GM18517 (cell line): ENCODE data around the gene SLC6A18.
"Not testable (repeated sequence)": the region's sequence is repeated elsewhere in the genome, so short reads cannot be mapped to it uniquely, and the experiment has no call there.

Experiments
- ATAC-seq: cut with Tn5 transposase; IDR thresholded peaks from one replicate; pipeline ENCODE4 v1.9.1; 2021; ENCODE audit warnings: mild to moderate bottlenecking, moderate library complexity; ENCODE audit not compliant: unreplicated experiment

SLC6A18 gene

DNA sequence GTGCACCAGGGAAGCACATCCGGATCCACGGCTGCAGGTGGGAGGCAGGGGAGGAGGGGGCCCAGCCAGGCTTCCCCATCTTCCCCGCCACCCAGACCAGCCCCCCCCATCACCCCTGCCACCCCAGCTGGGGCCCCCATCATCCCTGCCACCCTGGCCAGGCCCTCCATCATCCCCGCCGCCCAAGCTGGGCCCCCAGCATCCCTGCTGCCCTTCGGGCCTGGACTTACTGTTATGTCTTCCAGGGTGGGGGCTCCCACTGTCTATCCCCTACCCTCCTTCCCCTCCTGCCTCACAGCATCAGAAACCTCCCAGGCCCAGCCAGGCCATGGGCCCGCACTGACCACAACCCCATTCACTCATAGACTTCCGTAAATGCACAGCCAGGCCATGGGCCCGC lies 27.5 kb downstream of the SLC6A18 start:
- ATAC-seq, result no peak

DNA sequence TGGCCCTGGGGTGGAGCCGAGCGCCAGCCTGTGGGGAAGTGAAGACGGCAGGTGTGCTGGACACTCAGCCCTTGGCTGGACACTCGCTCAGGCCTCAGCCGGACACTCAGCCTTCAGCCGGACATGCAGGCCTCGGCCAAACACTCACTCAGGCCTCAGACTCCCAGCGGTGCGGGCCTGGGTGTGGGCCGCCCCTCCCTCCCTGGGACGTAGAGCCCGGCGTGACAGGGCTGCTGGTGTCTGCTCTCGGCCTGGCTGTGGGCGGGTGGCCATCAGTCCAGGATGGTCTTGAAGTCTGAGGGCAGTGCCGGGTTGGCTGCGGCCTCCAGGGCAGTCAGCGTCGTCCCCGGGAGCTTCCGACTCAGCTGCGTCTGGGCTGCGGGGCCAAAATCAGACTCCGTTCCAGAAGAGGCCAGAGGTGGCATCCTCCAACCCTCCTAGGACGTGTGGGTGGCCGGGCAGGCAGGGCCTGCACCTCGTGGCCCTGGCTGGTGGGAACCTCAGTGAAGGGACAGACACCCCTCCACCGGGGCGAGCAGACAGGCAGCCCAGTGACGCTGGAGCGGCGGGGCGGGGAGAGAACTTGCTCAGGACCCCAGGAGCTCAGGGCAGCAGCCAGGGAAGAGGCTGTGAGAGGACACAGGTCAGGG lies 28.4 kb downstream of the SLC6A18 start:
- ATAC-seq, result no peak

DNA sequence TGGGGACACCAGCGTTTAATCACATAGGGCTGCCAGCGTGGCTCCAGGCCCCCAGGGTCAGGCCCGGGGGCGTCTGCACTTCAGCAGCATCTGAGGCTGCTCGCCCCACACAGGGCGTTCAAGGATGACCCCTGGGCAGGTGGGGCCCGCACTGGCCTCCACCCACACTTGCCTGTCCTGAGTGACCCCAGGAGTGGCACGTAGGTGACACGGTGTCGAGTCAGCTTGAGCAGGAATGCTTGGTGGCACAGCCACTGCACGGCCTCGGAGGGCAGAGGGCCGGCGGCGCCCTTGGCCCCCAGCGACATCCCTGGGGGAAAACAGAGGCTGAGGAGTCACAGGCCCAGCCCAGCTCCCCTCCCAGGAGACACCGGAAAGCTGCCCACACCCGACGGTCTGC lies 29.0 kb downstream of the SLC6A18 start:
- ATAC-seq, result no peak

DNA sequence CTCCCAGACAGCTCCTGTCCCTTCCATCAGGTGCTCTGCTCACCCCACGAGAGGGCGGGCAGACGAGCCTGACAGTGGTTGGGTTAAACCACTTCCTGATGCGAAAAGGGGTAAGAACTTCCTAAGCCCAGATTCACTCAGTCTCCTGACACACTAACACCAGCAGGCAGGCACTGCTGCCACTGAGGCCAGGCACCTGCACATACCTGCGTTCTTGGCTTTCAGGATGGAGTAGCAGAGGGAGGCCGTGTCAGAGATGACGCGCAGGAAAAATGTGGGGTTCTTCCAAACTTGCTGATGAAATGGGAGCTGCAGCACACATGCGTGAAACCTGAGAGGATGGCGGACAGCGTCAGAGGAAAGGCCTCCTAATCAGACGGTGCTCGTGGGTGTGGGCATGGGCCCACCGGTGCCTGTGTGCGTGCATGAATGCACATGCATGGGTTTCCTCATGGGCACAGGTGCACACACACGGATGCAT lies 29.9 kb downstream of the SLC6A18 start:
- no peak for ATAC-seq

DNA sequence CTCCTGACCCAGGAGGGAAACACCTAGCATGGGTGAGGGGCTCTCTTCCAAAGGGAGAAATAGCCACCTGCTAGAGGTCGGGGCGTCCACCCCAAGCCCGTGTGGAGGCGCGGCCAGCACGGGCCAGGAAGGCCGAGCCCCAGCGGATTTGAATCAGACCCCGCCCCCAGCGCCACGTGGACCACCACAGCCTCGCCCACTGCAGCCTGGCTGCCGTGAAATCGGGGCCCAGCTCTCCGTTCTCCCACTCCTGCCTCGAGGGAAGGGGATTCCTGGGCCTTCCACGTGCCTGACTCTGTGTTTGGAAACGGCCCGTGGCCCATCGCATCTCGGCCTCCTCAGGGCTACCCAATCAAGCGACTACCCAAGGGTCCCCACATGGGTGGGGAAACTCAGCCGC lies 31.6 kb downstream of the SLC6A18 start:
- no peak for ATAC-seq

DNA sequence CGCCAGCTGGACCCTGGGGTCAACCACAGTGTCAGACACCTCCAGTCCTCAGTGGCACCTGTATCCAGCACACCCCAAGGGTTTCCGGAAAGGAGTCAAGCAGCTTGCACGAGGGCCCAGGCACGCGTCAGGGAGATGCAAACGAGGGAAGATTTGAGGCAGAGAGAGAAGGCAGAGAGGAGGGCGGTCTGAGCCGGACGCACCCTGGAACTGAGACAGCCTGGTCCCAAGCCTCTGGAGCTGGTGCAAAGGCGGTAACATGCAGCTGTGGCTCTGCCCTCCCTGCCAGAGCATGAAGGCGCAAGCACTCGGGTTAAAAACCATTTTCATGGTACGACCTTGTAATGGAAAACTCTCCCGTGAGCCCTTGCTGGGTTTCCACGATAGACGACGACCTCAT lies 32.2 kb downstream of the SLC6A18 start:
- ATAC-seq, result no peak

DNA sequence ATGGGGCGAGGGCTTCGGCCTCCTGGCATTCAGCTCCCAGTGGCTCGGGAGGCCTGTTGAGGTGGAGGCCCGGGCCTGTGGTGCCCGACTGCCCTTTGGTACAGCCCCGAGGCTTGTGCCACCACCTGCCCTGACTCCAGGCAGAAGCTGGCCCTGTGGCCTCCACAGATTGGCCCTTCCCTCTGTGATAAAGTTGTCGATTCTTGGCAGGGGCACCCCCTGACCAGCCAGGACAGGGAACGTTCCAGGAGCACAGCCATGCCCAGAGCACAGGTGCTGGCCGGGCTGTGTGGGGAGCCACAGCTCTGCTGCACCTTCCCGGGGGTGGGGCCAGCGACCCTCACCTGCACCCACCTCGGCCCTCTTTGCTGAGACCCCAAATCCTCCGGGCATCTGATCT lies 32.7 kb downstream of the SLC6A18 start:
- no peak for ATAC-seq

DNA sequence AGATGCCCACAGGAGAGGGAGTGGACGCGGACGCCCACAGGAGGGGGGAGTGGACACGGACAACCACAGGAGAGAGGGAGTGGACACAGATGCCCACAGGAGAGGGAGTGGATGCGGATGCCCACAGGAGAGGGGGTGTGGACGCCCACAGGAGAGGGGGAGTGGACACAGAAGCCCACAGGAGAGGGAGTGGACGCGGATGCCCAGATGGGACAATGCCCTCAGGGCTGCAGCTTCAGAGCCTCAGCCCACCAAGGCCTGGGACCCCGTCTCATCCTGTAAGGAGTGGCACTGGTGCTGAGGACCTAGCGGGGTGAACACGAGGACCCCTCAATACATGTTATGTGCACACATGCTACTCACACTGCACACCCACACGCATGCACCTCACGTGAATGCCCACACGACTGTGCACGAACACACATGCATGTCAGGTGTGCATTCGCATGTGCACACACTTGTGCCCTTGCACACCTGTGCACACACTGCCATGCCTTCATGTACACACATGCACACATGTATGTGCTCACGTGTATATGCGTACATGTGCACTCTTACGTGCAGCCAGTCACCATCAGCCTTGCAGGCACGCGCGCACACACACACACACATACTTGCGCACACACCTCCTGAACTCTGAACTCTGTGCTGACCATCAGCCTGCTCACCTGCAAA lies 34.8 kb downstream of the SLC6A18 start:
- no peak for ATAC-seq

DNA sequence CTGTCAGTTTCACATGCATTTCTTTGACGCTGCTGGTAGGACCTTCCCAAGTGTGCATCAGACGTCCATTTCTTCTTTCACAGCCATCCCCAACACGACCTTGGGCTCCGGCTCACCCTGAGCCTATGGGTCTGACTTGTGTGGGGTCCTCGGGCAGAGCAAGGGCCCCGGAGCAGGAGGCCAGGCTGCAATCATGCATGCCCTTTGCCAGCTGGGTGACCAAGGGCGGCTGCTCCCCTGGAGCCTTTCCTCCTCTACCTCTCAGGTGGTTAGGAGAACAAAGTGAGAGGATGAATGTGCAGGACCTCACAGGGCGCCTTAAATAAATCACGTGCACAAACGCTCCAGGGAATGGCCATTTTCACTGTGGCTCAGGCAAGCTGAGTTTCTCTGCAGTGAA lies 36.5 kb downstream of the SLC6A18 start:
- no peak for ATAC-seq

DNA sequence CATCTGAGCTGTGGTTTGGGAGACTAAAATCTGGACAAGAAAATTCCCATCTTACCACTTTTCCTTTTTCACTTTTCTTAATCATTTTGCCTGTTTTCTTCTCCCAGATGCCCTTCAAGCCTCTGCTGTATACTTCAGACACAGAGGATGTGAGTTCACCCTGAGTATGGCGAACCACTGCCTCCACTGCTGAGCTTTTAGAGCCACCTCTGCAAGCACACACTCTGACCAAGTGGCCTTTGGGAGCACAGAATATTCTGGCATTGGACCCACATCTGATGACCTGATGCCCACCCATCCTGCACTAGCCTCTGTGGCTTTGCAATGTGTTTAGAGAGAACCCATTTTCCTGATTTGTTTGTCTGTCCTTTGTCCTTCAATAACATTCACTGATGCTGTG lies 37.2 kb downstream of the SLC6A18 start:
- ATAC-seq, result no peak

DNA sequence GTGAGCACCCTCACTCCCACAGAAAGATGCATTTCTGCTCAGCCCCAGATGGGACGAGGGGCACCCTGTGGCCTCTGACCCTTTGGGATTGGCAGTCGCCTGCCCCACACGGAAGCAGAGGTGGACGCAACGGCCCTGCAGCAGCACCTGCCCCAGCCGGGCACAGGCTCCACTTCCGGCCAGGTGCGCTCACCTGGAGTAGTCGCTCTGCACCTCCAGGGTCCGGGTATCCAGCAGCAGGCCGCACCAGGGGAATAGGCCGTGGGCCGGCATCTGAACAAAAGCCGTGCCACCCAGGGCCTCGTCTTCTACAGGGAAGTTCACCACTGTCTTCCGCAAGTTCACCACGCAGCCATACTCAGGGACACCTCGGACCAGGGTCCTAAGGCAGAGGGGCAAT lies 39.0 kb downstream of the SLC6A18 start:
- no peak for ATAC-seq

DNA sequence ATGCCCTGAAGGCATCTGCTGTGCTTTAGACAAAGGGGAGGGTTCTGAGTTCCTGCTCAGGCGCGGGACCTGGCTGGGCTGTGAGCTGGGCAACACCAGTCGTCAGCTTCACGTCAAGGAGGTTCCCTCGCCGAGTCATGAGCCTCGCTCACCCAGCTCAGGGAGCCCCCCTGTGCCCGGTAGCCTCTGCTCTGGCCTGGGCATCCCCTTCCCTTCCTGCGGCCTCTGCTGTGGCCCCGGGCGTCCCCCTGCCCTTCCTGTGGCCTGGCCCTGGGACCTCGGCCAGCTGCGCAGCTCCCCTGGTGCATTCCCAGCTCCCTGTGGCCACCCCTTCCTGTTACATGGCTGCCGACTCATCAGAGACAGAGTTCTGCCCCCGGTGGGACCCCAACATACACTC lies 39.8 kb downstream of the SLC6A18 start:
- no peak for ATAC-seq

DNA sequence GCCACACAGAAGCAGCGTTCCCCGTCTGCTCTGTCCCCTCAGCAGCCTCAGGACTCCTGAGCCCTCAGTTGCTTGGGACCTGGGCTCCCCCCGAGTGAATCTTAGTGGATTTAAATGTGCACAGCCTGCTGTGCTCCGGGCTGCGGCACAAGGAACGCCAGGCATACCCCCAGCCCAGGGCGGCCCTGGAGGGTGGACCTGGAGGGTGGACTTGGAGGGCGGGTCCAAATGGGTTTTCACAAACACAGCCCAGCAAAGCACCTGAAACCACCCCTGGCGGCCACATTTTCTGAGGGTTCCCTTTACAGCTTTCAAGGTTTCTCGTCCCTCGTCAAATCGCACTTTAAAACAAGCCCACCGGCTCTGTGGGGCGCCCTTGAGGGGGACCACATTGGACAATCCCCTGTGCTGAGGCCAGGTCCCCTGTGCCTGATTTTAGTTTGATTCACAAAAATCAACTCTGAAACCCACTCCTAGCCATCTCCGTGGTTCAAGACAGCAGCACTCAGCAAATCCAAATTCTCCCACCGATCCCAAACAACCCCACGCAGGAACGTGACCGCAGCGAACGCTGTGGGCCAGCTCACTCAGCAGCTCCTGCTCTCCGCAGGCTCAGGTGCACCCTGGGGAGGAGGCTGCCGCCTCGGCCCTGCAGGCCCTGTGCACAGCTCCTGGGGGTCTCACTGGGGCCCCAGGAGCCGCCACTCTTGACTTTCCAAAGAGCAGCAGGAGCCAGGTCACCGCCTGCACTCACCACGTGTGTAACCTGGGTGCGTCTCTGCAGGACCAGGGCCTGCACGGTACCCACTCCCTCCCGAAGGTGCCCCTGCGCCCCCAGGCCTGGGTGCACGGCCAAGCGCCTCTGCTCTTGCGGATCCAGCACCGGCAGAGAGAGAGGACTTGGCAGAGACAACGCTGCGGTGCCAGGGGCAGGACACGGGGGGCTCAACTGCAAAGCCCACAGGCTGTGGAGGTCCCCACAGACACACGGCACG lies 40.6 kb downstream of the SLC6A18 start:
- ATAC-seq, result no peak

DNA sequence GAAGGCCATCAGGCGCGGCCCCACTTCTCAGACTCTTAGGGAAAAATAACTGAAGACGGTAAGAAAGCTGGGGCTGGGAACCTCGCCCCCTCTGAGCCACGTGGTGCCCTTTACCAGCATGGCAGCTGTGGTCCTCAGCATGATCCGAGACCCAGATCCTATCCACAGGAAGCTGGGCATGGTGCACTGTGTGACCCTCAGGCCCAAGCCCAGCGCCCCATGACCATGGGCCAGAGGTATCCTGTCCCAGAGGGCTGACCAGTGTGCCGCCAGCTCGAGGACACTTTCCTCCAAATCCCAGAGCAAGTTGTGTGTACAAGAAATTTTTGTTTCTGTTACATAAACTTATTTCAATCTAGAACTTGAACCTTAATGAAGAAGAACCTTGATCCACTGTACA lies 41.6 kb downstream of the SLC6A18 start:
- no peak for ATAC-seq

DNA sequence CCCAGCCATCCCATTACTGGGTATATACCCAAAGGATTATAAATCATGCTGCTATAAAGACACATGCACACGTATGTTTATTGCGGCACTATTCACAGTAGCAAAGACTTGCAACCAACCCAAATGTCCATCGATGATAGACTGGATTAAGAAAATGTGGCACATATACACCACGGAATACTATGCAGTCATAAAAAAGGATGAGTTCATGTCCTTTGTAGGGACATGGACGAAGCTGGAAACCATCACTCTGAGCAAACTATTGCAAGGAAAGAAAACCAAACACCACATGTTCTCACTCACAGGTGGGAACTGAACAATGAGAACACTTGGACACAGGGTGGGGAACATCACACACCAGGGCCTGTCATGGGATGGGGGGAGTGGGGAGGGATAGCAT lies 42.3 kb downstream of the SLC6A18 start:
- ATAC-seq, result not testable (repeated sequence)

DNA sequence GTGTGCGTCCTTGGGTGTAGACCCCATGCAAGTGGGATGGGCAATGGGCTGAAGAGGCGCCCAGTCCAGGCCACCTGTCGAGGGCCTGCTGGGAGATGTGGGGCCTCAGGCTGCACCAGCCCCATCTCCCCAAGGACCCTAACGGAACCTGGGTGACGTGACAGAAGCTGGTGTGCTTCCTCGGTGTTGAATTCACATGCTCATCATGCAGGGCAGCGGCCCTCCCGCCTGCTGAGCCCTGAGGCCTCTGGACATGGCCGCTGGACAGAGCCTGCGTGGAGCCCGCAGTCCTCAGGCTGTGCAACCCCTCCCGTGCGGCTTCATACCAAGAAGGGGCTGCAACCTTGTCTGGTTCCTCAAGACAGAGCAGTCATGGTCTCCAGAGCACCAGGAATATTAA lies 42.9 kb downstream of the SLC6A18 start:
- no peak for ATAC-seq

DNA sequence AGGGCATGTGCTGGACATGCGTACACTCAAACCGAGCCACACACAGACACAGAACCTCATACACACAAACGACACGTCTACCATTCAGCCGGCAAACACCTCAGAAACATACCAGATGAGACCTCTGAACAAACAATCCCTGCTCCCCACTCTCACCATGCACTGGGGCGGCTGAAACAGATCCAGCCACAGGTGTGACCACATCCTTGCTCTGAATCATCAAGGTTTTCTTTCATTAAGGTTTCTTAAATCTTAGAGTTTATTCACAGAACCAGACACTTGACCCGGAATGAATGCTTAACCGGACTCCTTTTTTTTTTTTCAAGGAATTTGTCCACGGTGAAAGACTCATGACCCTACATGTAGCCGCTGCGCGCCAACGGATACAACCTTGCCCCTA lies 43.5 kb downstream of the SLC6A18 start:
- ATAC-seq, result no peak

DNA sequence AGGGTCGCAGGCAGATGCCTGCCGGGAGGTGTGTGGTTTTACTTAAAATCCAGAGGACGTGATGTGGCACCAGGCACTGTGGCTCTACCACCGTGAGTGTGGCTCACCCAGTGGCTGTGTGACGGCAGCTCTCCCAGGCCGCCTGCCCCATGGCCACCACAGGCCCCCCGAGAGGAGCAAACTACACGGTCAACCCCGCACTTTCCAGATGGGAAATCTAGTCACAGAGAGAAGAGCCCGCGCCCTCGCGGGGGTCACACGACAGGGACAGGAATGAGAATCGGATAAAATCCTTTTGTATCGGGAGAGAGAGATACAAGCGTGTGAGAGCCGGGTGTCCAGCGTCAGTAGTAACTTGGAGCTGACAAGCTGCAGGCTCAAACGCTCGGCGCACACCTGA lies 45.2 kb downstream of the SLC6A18 start:
- ATAC-seq, result no peak

DNA sequence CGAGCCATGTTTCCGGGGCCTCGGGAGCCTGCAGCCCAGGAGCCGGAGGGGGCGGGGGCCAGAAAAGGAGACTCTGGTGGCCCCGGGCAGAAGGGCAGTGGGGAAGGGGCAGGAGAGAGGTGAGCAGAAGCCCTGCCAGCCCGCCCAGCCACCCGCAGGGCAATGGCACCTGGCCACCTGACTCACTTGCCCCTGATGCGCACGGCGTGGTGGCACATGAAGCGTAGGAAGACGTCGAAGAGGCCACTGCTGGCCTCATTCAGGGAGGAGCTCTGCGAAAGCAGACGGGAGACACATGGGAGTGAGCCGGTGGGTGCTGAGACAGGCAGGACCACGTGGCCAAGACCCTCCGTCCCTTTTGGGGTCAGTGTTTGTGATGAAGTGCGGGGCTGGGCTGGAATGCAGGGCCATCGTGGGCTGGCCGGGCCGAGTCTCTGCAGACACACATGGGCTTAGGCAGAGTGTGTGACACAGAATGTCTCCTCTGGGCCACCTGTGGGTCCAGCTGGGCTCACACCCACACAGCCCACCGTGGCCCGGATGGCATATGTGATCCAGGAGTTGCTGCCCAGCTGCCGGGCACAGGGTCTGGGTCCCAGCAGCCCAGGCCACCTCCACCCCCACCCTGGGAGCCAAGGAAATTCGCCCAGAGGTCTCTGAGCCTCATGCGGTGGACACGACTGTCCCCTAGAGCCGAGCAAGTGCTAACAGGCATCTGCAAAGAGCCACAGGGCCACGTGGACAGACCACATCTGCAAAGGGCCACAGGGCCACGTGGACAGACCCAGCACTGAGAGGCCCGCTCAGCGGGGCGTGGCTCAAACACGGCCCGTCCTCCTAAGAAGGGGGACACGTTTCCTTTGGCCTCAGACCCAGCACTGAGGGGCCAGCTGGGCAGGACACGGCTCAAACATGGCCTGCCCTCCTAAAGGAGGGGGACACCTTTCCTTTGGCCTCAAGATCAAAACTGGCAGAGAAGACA lies 46.0 kb downstream of the SLC6A18 start:
- no peak for ATAC-seq

DNA sequence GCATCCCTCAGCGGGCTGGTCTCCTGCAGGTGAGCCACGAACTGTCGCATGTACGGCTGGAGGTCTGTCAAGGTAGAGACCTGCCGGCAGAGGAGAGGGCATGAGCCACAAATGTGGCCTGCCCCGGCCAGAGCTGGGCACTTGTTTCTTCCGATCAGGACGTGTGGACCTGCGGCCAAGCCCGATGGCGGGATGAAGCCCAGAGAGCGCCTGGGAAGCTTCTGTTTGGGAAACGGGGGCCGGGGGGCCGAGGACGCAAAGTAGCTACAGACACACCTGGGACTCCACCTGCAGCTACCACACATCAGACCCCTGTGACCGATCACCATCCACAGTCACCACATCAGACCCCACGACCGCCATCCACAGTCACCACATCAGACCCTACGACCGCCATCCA lies 47.0 kb downstream of the SLC6A18 start:
- ATAC-seq, result no peak
